ENCODE results near the gene KATNB1.

Gene KATNB1

DNA sequence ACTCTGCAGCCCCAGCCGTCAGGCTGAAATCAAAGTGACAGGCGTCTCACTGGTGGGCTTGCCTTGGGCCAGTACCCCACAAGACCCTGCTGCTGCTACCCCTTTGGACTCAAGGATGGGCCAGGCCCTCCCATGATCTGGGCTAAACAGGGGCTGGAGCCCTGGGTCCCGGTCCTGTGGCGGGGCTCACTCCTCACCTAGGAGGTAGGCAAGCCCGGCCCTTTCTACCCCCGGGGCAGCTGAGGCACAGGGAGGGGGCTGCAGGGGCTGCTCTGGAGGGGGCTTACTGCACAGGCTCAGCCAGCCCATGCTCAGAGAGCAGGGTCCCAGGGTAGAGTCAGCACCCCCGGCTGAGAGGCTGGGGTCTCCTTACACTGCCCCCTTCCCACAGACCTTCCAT lies 23.6 kb downstream of the KATNB1 start:
- DNase-seq = no peak
- intact Hi-C loops (cut with DNase I) = loop anchor here (5.0 to 10.0 kb wide), 2 partner anchors 103 to 246 kb away; partner anchors contain the start of genes USB1 and ZNF319

- intact Hi-C loops (cut with DNase I) = loop anchor here (5.0 to 10.0 kb wide), 2 partner anchors 103 to 245 kb away; partner anchors contain the start of genes USB1 and ZNF319
- DNase-seq = no peak
Observed at GRCh38 chr16:57759541-57760356, 24.2 kb downstream of the KATNB1 start.

- intact Hi-C loops (cut with DNase I) = no loop called here
- no peak for DNase-seq
Observed at GRCh38 chr16:57760357-57761160, 25.0 kb downstream of the KATNB1 start.

- no peak for DNase-seq
- intact Hi-C loops (cut with DNase I) = no loop called here
Observed at GRCh38 chr16:57761301-57761700, 25.7 kb downstream of the KATNB1 start.

DNA sequence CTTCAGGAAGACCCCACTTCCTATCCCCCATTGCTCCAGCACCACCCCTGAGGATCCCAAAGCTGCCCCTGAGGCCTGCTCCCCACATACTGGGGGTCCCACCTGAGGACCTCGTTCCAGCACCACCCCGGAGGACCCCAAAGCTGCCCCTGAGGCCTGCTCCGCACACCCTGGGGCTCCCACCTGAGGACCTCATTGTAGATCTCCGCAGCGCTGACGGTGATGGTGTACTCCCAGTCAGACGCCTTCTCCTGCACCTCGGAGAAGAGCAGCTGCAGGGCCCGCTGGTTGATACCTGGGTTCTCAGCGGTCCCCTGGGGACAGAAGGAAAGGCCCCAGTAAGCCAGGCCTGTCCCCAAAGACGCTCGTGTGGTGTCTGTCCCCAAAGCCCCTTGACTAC lies 26.4 kb downstream of the KATNB1 start:
- intact Hi-C loops (cut with DNase I) = no loop called here
- no peak for DNase-seq

DNA sequence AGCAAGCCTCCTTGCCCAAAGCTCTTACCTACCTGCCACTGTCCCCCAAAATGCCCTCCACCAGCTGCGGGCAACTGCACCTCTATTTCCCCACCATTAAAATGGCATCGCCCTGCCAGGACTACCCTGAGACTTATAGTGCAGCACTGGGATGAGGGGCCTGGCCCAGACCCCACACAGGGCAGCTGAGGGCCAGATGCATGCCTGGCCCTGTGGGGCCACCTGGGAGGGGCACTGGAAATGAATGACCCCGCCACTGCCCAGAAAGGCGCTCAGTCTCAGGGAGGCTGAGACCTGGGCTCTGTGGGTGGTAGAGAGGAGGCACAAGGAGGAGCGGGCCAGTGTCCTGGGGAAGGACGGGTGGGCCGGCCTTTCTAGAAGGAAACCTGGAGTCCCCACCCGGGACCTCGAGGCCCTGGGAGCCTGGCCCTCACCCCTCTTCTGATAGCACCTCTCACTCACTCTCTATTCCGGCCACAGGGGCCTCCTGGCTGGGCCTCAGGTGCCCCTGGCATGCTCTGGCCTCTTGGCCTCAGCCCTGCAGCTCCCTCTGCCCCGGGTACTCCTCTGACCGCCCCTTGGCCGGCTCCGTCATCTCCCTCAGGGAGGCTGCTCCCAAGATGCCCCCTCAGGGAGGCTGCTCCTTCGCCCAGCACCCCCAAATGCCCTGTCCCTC lies 26.9 kb downstream of the KATNB1 start:
- intact Hi-C loops (cut with DNase I) = no loop called here
- DNase-seq = no peak

DNA sequence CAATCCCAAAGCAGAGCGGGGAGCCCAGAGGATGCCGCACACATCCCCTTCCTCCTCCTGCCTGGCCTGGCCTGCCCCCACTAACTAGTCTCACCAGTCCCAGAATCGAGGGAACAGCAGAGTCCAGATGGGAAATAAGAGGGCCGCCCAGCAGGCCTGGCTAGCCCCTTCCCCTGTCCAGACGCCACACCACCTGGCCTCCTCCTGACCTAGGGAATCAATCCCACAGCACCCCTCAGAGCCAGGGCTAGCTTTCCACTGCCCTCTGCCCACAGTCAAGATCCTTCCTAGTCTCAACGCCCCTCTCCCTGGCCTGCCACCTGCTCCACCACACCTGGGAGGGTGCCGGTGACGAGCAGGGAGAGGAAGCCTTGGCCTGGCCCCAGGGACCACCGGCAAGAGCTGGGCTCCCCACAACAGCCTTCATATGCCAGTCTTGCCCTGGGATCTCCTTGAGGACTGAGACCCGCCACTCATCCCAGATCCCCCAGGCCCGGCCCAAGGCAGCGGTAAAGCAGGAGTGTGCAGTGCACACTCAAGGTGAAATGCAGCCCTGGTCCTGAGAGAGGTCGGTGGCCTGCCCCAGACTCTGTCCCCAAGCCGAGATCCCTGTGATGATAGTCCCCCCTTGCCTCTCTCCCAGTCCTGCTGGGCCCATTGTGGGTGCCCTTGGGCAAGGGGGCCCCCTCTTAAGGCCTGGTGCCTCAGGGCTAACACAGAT lies 27.9 kb downstream of the KATNB1 start:
- intact Hi-C loops (cut with DNase I) = no loop called here
- no peak for DNase-seq

- intact Hi-C loops (cut with DNase I) = no loop called here
- no peak for DNase-seq
Observed at GRCh38 chr16:57764006-57764340, 28.4 kb downstream of the KATNB1 start.

DNA sequence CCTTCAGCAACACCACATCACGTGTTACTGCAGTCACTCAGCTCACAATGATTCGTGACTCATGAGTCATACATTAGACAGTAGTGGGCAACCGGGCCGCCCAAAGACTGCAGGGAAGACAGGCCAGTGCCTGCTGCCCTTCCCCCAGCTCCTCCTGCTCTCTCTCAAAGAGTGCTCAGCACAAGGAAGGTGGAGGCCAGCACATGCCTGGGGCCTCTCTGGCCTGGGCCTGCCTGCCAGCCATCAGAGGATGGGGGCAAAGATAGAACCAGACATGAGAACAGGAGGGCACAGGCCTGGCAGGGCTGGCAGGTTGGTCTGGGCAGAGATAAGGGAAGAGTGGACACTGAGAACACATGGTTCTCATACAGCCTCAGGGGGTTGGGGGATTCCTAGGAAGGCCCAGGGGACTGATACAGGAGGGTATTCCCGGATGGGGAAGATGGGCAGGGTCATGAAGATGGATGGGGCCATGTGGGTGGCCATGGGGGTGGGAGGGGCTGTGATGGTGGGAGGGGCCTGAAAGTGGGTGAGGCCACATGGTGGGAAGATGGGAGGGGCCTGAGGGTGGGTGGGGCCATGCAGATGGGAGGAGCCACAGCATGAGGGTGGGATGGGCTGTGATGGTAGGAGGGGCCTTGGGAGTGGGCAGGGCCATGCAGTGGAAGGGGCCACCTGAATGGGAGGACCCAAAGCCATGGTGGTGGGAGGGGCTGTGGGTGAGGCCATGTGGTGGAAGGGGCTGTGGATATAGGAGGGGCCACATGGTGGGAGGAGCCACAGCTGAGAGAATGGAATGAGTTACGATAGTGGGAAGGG lies 29.0 kb downstream of the KATNB1 start:
- intact Hi-C loops (cut with DNase I) = no loop called here
- no peak for DNase-seq

DNA sequence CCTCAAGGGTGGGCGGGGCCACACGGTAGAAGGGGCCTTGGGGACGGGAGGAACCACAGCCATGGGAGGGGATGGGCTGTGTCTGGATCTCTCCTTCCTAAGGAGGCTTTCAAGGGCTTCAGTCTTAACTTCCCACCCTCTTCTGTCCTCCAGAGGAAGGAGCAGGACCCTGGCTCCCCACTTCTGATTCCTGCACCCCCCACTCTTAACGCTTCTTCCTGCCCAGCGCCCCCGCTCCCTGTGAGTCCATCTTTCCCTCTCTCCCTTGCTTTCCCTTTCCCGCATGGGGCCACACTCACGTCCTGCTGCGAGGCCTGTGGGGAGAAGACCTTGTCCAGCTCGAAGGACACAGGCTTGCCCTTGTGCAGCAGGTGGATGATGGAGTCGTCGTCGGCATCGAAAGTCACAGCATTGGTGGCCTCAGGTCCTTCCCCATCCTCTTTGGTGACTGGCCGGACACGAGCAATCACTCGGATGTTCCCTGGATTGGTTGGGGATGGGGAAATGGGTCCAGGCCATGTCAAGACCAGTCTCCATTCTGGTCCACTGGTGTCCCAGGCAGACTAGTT lies 29.7 kb downstream of the KATNB1 start:
- intact Hi-C loops (cut with DNase I) = no loop called here
- DNase-seq = no peak

DNA sequence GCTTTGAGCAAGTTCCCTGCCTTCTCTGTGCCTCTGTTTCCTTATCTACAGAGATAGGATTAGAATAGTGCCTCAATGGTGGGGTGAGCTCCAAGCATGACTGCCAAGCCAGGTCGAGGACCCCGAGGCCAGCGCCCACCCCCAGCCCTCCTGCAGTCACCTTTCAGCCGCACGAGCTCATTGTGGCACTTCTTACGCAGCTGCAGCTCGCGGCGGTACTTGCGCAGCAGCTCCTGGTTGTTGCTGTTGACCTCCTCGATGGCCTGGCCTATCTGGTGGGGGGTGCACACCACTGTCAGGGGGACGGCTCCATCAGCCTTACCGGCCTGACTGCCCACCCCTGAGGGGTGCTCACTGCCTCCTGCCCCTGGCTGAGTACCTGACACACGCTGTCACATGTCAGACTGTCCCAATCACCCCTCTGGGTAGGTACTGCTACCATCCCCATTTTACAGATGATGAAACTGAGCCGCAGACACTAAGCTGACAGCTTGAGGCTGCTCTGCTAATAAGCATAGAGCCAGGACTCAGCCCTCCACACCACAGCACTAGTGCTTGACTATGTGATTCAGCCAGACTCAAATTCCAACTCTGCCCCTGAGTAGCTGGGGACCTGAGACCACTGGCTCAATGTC lies 31.3 kb downstream of the KATNB1 start:
- intact Hi-C loops (cut with DNase I) = no loop called here
- no peak for DNase-seq

- intact Hi-C loops (cut with DNase I) = no loop called here
- no peak for DNase-seq
Observed at GRCh38 chr16:57769541-57770145, 34.1 kb downstream of the KATNB1 start.

DNA sequence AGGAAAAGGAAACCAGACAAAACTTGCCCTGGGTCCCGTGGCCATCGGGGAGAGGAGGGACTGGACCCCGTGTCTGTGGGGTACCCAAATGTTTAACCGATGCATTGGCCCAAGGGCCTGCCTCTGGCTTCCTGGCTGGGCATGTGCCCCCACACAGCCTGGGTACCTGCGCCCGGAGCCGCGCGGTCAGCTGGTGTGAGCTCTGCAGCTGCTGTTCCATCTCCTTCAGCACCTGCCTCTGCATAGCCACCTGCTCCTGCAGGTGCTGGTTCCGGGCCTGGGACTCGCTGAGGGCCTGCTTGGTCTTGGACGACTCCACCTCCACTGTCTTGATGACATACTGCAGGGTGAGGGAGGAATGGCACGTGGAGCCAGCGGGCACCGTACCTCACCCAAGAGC lies 34.8 kb downstream of the KATNB1 start:
- intact Hi-C loops (cut with DNase I) = no loop called here
- no peak for DNase-seq

- intact Hi-C loops (cut with DNase I) = no loop called here
- DNase-seq = no peak
Observed at GRCh38 chr16:57771141-57771785, 35.7 kb downstream of the KATNB1 start.

- DNase-seq = no peak
- intact Hi-C loops (cut with DNase I) = no loop called here
Observed at GRCh38 chr16:57773019-57773418, 37.4 kb downstream of the KATNB1 start.

DNA sequence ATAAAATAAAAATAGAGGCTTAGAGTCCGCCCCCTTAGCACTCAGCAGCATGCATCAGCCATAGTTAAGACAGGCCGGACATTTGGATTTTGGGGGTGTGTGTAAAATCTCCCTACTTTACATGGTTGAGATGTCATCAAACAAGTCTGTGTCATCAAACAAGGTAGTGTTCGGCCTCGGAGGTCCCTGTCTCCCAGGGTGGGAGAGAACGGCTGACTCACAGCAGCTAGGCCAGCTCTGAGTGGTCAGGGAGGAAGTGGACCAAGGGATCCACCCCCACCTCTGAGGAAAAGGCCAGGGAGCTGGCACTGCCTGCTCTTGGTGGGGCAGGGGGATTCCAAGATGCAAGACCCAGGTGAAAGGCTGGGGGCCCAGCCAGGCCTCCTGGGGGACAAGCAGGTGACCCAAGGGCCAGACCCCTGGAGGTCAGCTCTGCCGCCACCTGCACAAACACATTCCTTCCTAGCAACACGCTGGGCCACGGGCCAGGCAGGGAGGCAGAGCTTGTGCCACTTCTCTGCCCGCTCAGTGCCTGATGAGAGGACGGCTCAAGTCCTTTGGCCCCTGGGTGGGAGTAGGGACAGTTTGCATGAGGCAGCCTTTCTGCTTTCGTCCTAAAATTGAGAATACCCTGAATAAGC lies 38.2 kb downstream of the KATNB1 start:
- no peak for DNase-seq
- intact Hi-C loops (cut with DNase I) = no loop called here
